ENCODE data around the gene TSPAN9. TPM values are rescaled to one million over a fixed set of nuclear protein-coding genes. Genes with fewer than 3 reads are reported as not detected.

The TSPAN9 gene
- total RNA-seq, 1 donor from 2014 or later: 114 TPM

GRCh38 chr12:3135522-3136461 lies 58.6 kb downstream of the TSPAN9 start:
- H3K4me1 Mint-ChIP-seq (ENCODE audit: unreplicated experiment): peaks cover 90% of the 10 kb centered on the region
- no peak overlapping the region for H3K4me3 Mint-ChIP-seq (ENCODE audit: unreplicated experiment)
- no peaks in the 10 kb centered on the region for H3K9me3 Mint-ChIP-seq (ENCODE audit: unreplicated experiment)
- no peak overlapping the region for H3K27ac Mint-ChIP-seq (ENCODE audit: unreplicated experiment)
- DNase-seq (ENCODE audit: extremely low spot score, unreplicated experiment): no peak
- TF ChIP-seq, protein P1, sequence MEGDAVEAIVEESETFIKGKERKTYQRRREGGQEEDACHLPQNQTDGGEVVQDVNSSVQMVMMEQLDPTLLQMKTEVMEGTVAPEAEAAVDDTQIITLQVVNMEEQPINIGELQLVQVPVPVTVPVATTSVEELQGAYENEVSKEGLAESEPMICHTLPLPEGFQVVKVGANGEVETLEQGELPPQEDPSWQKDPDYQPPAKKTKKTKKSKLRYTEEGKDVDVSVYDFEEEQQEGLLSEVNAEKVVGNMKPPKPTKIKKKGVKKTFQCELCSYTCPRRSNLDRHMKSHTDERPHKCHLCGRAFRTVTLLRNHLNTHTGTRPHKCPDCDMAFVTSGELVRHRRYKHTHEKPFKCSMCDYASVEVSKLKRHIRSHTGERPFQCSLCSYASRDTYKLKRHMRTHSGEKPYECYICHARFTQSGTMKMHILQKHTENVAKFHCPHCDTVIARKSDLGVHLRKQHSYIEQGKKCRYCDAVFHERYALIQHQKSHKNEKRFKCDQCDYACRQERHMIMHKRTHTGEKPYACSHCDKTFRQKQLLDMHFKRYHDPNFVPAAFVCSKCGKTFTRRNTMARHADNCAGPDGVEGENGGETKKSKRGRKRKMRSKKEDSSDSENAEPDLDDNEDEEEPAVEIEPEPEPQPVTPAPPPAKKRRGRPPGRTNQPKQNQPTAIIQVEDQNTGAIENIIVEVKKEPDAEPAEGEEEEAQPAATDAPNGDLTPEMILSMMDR (IDR thresholded peaks at IDR 0.05): peak; percentile 84
- no peaks in the 10 kb centered on the region for H3K27me3 Mint-ChIP-seq (ENCODE audit: unreplicated experiment)
- peaks cover 4% of the 10 kb centered on the region for H3K36me3 Mint-ChIP-seq (ENCODE audit: unreplicated experiment)

DNA sequence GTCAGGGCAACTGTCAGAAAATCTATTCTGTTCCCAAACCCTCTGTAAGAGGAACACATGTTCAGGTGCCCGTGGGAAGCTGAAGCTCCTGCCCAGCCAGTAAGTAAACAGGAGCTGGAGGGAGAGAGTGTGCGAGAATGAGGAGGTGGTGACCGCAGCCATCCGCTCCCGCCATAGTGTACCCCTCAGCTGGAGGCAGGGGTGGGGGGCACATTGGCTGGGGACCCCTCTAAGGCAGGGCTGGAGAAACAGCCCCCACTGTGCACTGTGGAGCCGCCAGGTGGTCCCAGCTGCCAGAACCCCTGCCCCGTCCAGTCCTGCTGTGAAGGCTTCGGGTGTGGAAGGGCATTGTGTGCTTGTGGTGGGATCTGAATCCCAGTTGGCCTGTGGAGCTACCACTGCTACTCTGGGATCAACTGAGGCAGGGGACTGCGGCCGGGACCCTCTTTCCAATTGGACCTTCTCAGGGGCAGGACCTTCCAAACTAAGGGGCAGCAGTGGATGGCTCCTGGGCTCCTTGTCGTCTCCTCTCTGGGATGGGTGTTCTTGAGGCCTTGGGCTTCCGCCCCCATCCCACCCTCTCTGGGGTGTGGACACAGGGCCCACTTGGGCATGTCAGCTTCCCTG lies 59.6 kb downstream of the TSPAN9 start:
- Mint-ChIP-seq H3K36me3 (ENCODE audit: unreplicated experiment) (peaks cover 4% of the 10 kb centered on the region), H3K9me3 (ENCODE audit: unreplicated experiment) (no peaks in the 10 kb centered on the region), H3K4me1 (ENCODE audit: unreplicated experiment) (peaks cover 87% of the 10 kb centered on the region), H3K27me3 (ENCODE audit: unreplicated experiment) (no peaks in the 10 kb centered on the region), H3K4me3 (ENCODE audit: unreplicated experiment) (no peak overlapping the region), H3K27ac (ENCODE audit: unreplicated experiment) (peak overlapping the region; percentile 68)
- DNase-seq (ENCODE audit: extremely low spot score, unreplicated experiment): no peak
- TF ChIP-seq, protein P1 (IDR thresholded peaks at IDR 0.05): no peak

DNA sequence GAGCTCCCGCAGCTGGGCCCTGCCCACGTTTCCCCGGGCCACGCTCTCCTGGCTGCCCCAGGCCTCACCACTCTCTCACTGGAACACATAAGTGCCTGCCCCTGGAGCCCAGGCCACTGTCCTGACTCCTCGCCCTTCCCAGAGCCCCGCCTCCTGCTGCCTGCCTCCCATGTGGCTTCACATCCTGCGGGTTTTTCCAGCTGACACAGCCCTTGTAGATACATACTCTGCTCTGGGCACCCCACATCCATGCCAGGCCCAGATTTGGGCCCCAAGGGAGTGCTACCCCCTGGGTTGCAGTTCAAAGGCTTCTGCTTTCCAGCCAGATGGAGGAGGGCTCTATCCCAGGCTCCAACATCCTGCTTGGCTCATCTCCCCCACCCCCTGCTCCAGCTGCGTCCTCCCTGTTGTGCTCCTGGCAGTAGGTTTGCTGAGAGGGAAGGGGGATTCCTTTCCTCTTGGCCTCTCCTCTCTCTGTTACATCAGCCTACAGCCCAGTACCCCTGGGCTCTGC lies 60.1 kb downstream of the TSPAN9 start:
- peaks cover 81% of the 10 kb centered on the region for H3K4me1 Mint-ChIP-seq (ENCODE audit: unreplicated experiment)
- TF ChIP-seq, protein P1 (IDR thresholded peaks at IDR 0.05): no peak
- no peaks in the 10 kb centered on the region for H3K9me3 Mint-ChIP-seq (ENCODE audit: unreplicated experiment)
- DNase-seq (ENCODE audit: extremely low spot score, unreplicated experiment): no peak
- H3K36me3 Mint-ChIP-seq (ENCODE audit: unreplicated experiment): peaks cover 4% of the 10 kb centered on the region
- H3K4me3 Mint-ChIP-seq (ENCODE audit: unreplicated experiment): peak overlapping the region; percentile 42
- H3K27ac Mint-ChIP-seq (ENCODE audit: unreplicated experiment): peak overlapping the region; percentile 68
- no peaks in the 10 kb centered on the region for H3K27me3 Mint-ChIP-seq (ENCODE audit: unreplicated experiment)

DNA sequence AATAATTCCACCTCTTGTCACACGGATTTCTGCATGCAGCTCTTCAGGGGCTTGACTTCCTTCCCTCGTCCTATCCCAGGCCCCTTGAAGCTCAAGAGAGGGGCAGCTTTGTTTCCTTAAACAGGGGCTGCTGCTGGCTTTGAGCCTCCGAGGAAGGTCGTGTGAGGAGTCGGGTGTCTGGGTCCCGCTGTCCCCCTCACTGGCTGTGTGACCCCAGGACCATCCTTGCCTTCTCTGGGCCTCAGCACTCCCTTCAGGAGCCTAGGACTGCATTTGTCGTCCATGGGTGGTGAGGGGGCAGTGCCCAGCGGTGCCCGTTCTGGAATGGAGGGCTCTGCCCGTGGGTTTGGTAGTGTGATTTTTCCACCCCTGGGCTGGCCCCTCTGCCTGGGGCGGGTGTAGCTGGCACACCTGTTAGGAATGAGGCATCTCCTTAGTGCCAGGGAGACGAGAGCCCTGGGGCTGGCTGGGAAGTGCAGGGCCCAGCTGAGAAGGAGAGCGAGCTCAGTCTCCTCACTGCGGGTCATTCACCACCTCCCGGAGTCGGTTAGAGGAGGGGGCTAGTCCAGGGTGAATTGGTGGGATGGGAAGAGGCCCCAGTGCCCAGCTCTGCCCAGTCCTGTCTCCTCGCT lies 60.8 kb downstream of the TSPAN9 start:
- no peaks in the 10 kb centered on the region for H3K9me3 Mint-ChIP-seq (ENCODE audit: unreplicated experiment)
- DNase-seq (ENCODE audit: extremely low spot score, unreplicated experiment): no peak
- peak overlapping the region; percentile 68 for H3K27ac Mint-ChIP-seq (ENCODE audit: unreplicated experiment)
- H3K36me3 Mint-ChIP-seq (ENCODE audit: unreplicated experiment): peaks cover 4% of the 10 kb centered on the region
- H3K4me3 Mint-ChIP-seq (ENCODE audit: unreplicated experiment): no peak overlapping the region
- TF ChIP-seq, protein P1 (IDR thresholded peaks at IDR 0.05): no peak
- peaks cover 75% of the 10 kb centered on the region for H3K4me1 Mint-ChIP-seq (ENCODE audit: unreplicated experiment)
- H3K27me3 Mint-ChIP-seq (ENCODE audit: unreplicated experiment): no peaks in the 10 kb centered on the region
